HCT116 (cell line): ENCODE data around the gene HDAC7. TPM values are rescaled to one million over a fixed set of nuclear protein-coding genes. Genes with fewer than 3 reads are reported as not detected.

Source experiments
- ATAC-seq: fragments of 200-7000 bp; cut with Tn5 transposase; 2 replicates; pipeline ENCODE4 v1.9.1; 2020; ENCODE audit warnings: mild to moderate bottlenecking, moderate library complexity
- BruUV-seq: library from RNA; stranded (reverse); fragments of 400-500 nt; replicated peaks from 2 replicates; lab custom pipeline; 2021; lab: Mats Ljungman, UMichigan
- CTCF ChIA-PET: fragments of 300-600 bp; sonication (Branson Sonifier 250); formaldehyde crosslinking; loops from one replicate; lab custom pipeline; 2021; ENCODE audit warnings: antibody characterized with exemption; lab: Charles Lee
- POLR2A ChIA-PET: fragments of 300-600, 350-600 bp; sonication (Branson Sonifier 250); formaldehyde crosslinking; loops from one replicate; lab custom pipeline; 2021; ENCODE audit warnings: antibody characterized with exemption; lab: Charles Lee
- RAD21 ChIA-PET, 2 experiments: fragments of 300-600 bp; sonication (Branson Sonifier 250); formaldehyde crosslinking; loops; one replicate each; lab custom pipeline; 2023; ENCODE audit warnings: low total read pairs in 2 of 2; ENCODE audit not compliant: uncharacterized antibody in 2 of 2, unreplicated experiment in 2 of 2, low non-redundant PET in 1 of 2; lab: Charles Lee
- DNase-seq: peaks from one replicate; pipeline ENCODE4 v3.0.0-alpha.2; 2010; ENCODE audit warnings: low read depth, low spot score
- H2AFZ ChIP-seq: fragments of 200-600 bp; shearing (Covaris generic), sonication (generic); 2 replicates; pipeline ENCODE4 v1.6.1; 2017; ENCODE audit warnings: low read depth, mixed run types, mixed read lengths, antibody characterized with exemption, low read length; ENCODE audit not compliant: poor library complexity, severe bottlenecking
- H3K27ac ChIP-seq: 2 replicates; pipeline ENCODE4 v1.5.1; 2012; ENCODE audit warnings: low read depth, low read length
- H3K27me3 ChIP-seq: fragments of 200-600 bp; sonication (generic); 2 replicates; pipeline ENCODE4 v1.6.1; 2016; ENCODE audit warnings: mixed run types, low read length, mixed read lengths; ENCODE audit not compliant: insufficient read depth
- H3K36me3 ChIP-seq, 2 experiments: fragments of 200-500 bp in 1 of 2; fragments of 200-600 bp in 1 of 2; sonication (Bioruptor generic) in 1 of 2; sonication (generic) in 1 of 2; 2 replicates each; pipeline versions ENCODE4 v1.5.1 to v1.6.1; 2014 to 2016; ENCODE audit warnings: low read length in 2 of 2, inconsistent platforms in 1 of 2, mixed read lengths in 1 of 2, mixed run types in 1 of 2; ENCODE audit not compliant: insufficient read depth in 2 of 2, control insufficient read depth in 1 of 2
- H3K4me1 ChIP-seq, 2 experiments: fragments of 200-600 bp in 1 of 2; sonication (generic) in 1 of 2; 2 replicates each; pipeline versions ENCODE4 v1.5.1 to v1.6.1; 2012 to 2017; ENCODE audit warnings: low read length in 2 of 2, inconsistent platforms in 1 of 2, mild to moderate bottlenecking in 1 of 2, mixed read lengths in 1 of 2, mixed run types in 1 of 2, moderate library complexity in 1 of 2; ENCODE audit not compliant: insufficient read depth in 2 of 2, control insufficient read depth in 1 of 2
- H3K4me2 ChIP-seq: fragments of 200-600 bp; sonication (generic); 2 replicates; pipeline ENCODE4 v1.6.1; 2017; ENCODE audit warnings: mixed run types, low read length, mixed read lengths
- H3K4me3 ChIP-seq, 2 experiments: fragments of 200-600 bp in 1 of 2; sonication (generic) in 1 of 2; replicated peaks in 1 of 2; 2 replicates each; pipeline ENCODE4 v1.5.1; 2011 to 2016; ENCODE audit warnings: low read length in 2 of 2, control low read depth in 1 of 2, low read depth in 1 of 2, mild to moderate bottlenecking in 1 of 2, mixed read lengths in 1 of 2, mixed run types in 1 of 2
- H3K79me2 ChIP-seq: fragments of 200-600 bp; sonication (generic); 2 replicates; pipeline ENCODE4 v1.6.1; 2017; ENCODE audit warnings: mild to moderate bottlenecking, mixed run types, low read length, moderate library complexity, mixed read lengths; ENCODE audit not compliant: insufficient read depth
- H3K9ac ChIP-seq: fragments of 200-600 bp; sonication (generic); 2 replicates; pipeline ENCODE4 v1.6.1; 2016; ENCODE audit warnings: low read length, mixed read lengths
- H3K9me2 ChIP-seq: fragments of 200-600 bp; sonication (generic), shearing (Covaris generic); 2 replicates; pipeline ENCODE4 v1.6.1; 2017; ENCODE audit warnings: mixed run types, mild to moderate bottlenecking, moderate library complexity; ENCODE audit not compliant: insufficient read depth
- H3K9me3 ChIP-seq, 2 experiments: fragments of 200-500 bp in 1 of 2; fragments of 200-600 bp in 1 of 2; sonication (Bioruptor generic) in 1 of 2; sonication (generic) in 1 of 2; 2 replicates each; pipeline ENCODE4 v1.6.1; 2014 to 2017; ENCODE audit warnings: low read length in 2 of 2, mixed read lengths in 2 of 2, inconsistent platforms in 1 of 2, low read depth in 1 of 2, mild to moderate bottlenecking in 1 of 2, mixed run types in 1 of 2, moderate library complexity in 1 of 2; ENCODE audit not compliant: control insufficient read depth in 1 of 2, insufficient read depth in 1 of 2
- H4K20me1 ChIP-seq: fragments of 200-600 bp; sonication (generic), shearing (Covaris generic); 2 replicates; pipeline ENCODE4 v1.6.1; 2017; ENCODE audit warnings: mixed run types, mild to moderate bottlenecking, moderate library complexity; ENCODE audit not compliant: insufficient read depth
- ATF3 ChIP-seq: IDR thresholded peaks from 2 replicates; pipeline ENCODE4 v1.6.1; 2012
- CBX3 ChIP-seq: IDR thresholded peaks from 2 replicates; pipeline ENCODE4 v1.6.1; 2012; ENCODE audit warnings: low read depth
- CEBPB ChIP-seq: IDR thresholded peaks from 2 replicates; pipeline ENCODE4 v1.6.1; 2012; ENCODE audit warnings: low read depth
- CTCF ChIP-seq, 3 experiments: fragments of 200-600 bp in 1 of 3; sonication (generic) in 1 of 3; IDR thresholded peaks in 2 of 3; conservative IDR thresholded peaks in 1 of 3; 2 replicates each; pipeline ENCODE4 v1.5.1; 2012 to 2017; ENCODE audit warnings: low read depth in 2 of 3, low read length in 2 of 3, antibody characterized with exemption in 1 of 3, borderline replicate concordance in 1 of 3, control low read depth in 1 of 3, mild to moderate bottlenecking in 1 of 3, mixed read lengths in 1 of 3, mixed run types in 1 of 3, moderate library complexity in 1 of 3; ENCODE audit not compliant: insufficient read depth in 1 of 3
- ELF1 ChIP-seq: IDR thresholded peaks from 2 replicates; pipeline ENCODE4 v1.6.1; 2012; ENCODE audit warnings: low read depth, borderline replicate concordance
- POLR2AphosphoS5 ChIP-seq: IDR thresholded peaks from 2 replicates; pipeline ENCODE4 v1.6.1; 2011; ENCODE audit warnings: mild to moderate bottlenecking, low read depth, low read length, moderate library complexity
- RAD21 ChIP-seq: IDR thresholded peaks from 2 replicates; pipeline ENCODE4 v1.6.1; 2012; ENCODE audit warnings: low read depth, mild to moderate bottlenecking
- REST ChIP-seq: IDR thresholded peaks from 2 replicates; pipeline ENCODE4 v1.6.1; 2012; ENCODE audit warnings: low read depth
- YY1 ChIP-seq: IDR thresholded peaks from 2 replicates; pipeline ENCODE4 v1.6.1; 2011; ENCODE audit warnings: low read length, low read depth, moderate library complexity, mild to moderate bottlenecking; ENCODE audit not compliant: insufficient replicate concordance; ENCODE audit errors: extremely low read depth
- ZNF274 ChIP-seq: fragments of 200-500 bp; sonication (Bioruptor generic); IDR thresholded peaks from 2 replicates; pipeline ENCODE4 v1.6.1; 2014; ENCODE audit warnings: mild to moderate bottlenecking, low read depth, low read length, inconsistent platforms
- intact Hi-C: fragments of 100-400 bp; cut with micrococcal nuclease; formaldehyde crosslinking; loops from 2 replicates; pipeline ENCODE4 v1.10.0; 2022
- total RNA-seq: library from RNA; stranded (reverse); gene quantifications from one replicate; pipeline ENCODE4 v1.2.1, GENCODE V29; 2021; ENCODE audit not compliant: unreplicated experiment

The HDAC7 gene
- total RNA-seq, 1 experiment from 2014 or later = 38.1 TPM

GRCh38 chr12:47742253-47742825 lies 77.4 kb downstream of the HDAC7 start:
- BruUV-seq = no TSS peak
- POLR2A ChIA-PET = interaction anchor here (1.2 to 1.6 kb wide), 2 partner anchors 25 to 98 kb away, joined by 3 to 4 read pairs; no protein-coding TSS in a partner anchor
- Histone ChIP-seq H3K4me1 (peaks cover 24 to 37% of the 10 kb centered on the region in 2 experiments), H3K79me2 (no peaks in the 10 kb centered on the region), H3K4me3 (no peak overlapping the region), H3K9ac (no peak overlapping the region), H3K27me3 (no peaks in the 10 kb centered on the region), H3K9me3 (no peaks in the 10 kb centered on the region), H3K9me2 (no peaks in the 10 kb centered on the region), H2AFZ (no peak overlapping the region), H3K27ac (no peak overlapping the region), H3K36me3 (no peaks in the 10 kb centered on the region), H3K4me2 (no peak overlapping the region), H4K20me1 (no peaks in the 10 kb centered on the region)
- CTCF ChIA-PET = interaction anchor here (0.7 to 6.2 kb wide), 21 partner anchors 10 to 710 kb away, joined by 3 to 197 read pairs (median 4); partner anchors contain the start of genes HDAC7, RAPGEF3 and SLC48A1
- DNase-seq (peak; percentile 26), ATAC-seq (peak; percentile 53)
- intact Hi-C loops = no loop called here
- TF ChIP-seq ZNF274 = no peak
- no peak; the same call in 1 of the 2 replicates for TF ChIP-seq ELF1
- no peak for TF ChIP-seq ATF3
- peak; percentile 78; the same call in 1 of the 2 replicates for TF ChIP-seq CBX3
- peak; percentile 90 to 98 (median 96) for TF ChIP-seq CTCF (IDR thresholded peaks at IDR 0.05 in 2 of 3, conservative IDR thresholded peaks at IDR 0.05 in 1 of 3; ENCODE audit: borderline replicate concordance in 1 of 3, insufficient read depth in 1 of 3, low read depth in 2 of 3, low read length in 2 of 3)
- peak; percentile 91 for TF ChIP-seq RAD21
- no peak for TF ChIP-seq CEBPB
- no peak for TF ChIP-seq YY1
- TF ChIP-seq POLR2AphosphoS5 = no peak
- TF ChIP-seq REST = no peak
- RAD21 ChIA-PET = interaction anchor here (0.6 to 5.5 kb wide), 8 partner anchors 12 to 1655 kb away, joined by 3 to 61 read pairs (median 8); partner anchors contain the start of gene RAPGEF3 (in 1 of the 2)
